ENCODE results near the gene STIMATE. TPM values are rescaled to one million over a fixed set of nuclear protein-coding genes. Genes with fewer than 3 reads are reported as not detected.
A peak's percentile ranks its signal among the peaks of the same experiment; 100 is the strongest.

Gene STIMATE
- total RNA-seq, 4 donors from 2014 or later = 15.0 to 22.1 (median 18.7) TPM

DNA sequence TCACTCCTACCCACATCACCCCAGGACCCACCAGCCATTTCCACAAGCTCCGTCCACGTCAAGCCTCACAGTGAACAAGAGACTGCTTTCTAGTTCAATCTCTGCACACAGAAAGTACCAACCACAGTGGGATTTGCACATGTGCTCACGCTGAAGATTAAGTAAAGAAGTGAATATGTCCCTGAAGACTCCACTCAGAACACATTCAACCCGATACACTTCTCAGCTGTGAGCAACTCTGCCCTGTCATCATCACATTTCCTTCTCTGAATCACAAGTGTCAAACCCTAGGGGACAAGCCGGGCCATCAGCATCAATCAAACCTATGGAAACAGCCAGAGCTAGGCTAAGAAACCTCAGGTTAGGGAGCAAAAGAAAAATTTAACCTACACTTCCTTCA lies 1.9 kb downstream of the STIMATE start:
- 72 to 73% methylated on average over 5 of the region's 5 CpGs for WGBS, 2 donors
- H3K36me3 ChIP-seq = no peaks in the 10 kb centered on the region
- no peaks in the 10 kb centered on the region for H3K27me3 ChIP-seq
- DNase-seq = no peak
- H3K4me1 ChIP-seq = peaks cover 40 to 53% of the 10 kb centered on the region in 2 donors
- TF ChIP-seq, protein P1, sequence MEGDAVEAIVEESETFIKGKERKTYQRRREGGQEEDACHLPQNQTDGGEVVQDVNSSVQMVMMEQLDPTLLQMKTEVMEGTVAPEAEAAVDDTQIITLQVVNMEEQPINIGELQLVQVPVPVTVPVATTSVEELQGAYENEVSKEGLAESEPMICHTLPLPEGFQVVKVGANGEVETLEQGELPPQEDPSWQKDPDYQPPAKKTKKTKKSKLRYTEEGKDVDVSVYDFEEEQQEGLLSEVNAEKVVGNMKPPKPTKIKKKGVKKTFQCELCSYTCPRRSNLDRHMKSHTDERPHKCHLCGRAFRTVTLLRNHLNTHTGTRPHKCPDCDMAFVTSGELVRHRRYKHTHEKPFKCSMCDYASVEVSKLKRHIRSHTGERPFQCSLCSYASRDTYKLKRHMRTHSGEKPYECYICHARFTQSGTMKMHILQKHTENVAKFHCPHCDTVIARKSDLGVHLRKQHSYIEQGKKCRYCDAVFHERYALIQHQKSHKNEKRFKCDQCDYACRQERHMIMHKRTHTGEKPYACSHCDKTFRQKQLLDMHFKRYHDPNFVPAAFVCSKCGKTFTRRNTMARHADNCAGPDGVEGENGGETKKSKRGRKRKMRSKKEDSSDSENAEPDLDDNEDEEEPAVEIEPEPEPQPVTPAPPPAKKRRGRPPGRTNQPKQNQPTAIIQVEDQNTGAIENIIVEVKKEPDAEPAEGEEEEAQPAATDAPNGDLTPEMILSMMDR (IDR thresholded peaks at IDR 0.05) = no peak
- TF ChIP-seq POLR2A (IDR thresholded peaks at IDR 0.05) = no peak
- intact Hi-C loops (cut with DNase I) = no loop called here
- no peak overlapping the region for H3K27ac ChIP-seq
- H3K9me3 ChIP-seq = no peaks in the 10 kb centered on the region
- no peak overlapping the region for H3K4me3 ChIP-seq (replicated peaks in 1 of 3)

DNA sequence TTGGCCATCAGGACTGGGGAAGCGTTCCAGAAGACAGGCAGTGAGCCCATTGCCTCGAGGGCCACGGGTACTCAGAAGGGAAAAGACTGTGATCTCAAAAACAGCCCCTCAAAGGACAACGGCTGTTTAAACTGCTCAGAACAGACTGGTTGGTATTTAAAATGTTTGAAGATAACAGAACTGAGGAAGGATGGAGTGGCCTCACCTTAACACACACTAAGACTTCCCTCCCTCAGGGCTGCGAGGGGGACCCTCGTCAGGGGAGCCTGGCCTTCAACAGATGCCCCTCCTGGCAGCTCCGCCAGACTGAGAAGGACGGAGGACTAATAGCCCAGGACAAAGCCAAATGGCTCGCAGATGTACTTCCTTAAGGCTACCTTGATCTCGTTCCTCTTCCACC lies 2.6 kb downstream of the STIMATE start:
- H3K4me3 ChIP-seq (replicated peaks in 1 of 3) = no peak overlapping the region
- no peaks in the 10 kb centered on the region for H3K36me3 ChIP-seq
- H3K4me1 ChIP-seq = peaks cover 40 to 53% of the 10 kb centered on the region in 2 donors
- TF ChIP-seq POLR2A (IDR thresholded peaks at IDR 0.05) = no peak
- TF ChIP-seq, protein P1 (IDR thresholded peaks at IDR 0.05) = no peak
- WGBS, 2 donors = 78 to 81% methylated on average over 10 of the region's 10 CpGs
- peak overlapping the region in 2 of 3 donors; percentile 1 to 27 for H3K27ac ChIP-seq
- H3K27me3 ChIP-seq = no peaks in the 10 kb centered on the region
- intact Hi-C loops (cut with DNase I) = no loop called here
- DNase-seq = no peak
- H3K9me3 ChIP-seq = no peaks in the 10 kb centered on the region

DNA sequence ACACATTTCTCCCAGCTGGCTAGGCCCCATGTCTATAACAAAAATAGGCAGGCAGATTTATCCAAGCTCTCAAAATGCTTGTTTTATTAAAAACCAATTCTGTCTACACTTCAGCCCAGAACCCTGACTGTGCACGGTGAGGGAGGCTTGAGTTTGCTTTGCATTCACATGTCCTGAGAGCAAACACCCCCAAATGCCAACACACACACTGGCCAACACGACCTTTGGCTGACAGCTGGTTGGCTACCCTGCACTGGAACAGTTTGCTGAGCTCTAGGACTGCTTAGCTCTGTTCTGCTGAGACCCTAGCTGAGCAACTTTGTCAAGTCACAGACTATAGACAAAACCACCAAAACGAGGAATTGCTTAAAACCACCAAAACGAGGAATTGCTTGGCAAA lies 3.6 kb downstream of the STIMATE start:
- H3K4me3 ChIP-seq (replicated peaks in 1 of 3) = no peak overlapping the region
- H3K36me3 ChIP-seq = no peaks in the 10 kb centered on the region
- peak overlapping the region; percentile 7 to 49 (median 11) for H3K27ac ChIP-seq
- intact Hi-C loops (cut with DNase I) = no loop called here
- TF ChIP-seq, protein P1 (IDR thresholded peaks at IDR 0.05) = no peak
- TF ChIP-seq POLR2A (IDR thresholded peaks at IDR 0.05) = no peak
- H3K4me1 ChIP-seq = peaks cover 40 to 53% of the 10 kb centered on the region in 2 donors
- H3K9me3 ChIP-seq = no peaks in the 10 kb centered on the region
- WGBS, 2 donors = 29 to 30% methylated on average over 4 of the region's 4 CpGs
- no peaks in the 10 kb centered on the region for H3K27me3 ChIP-seq
- DNase-seq = peak; percentile 26 to 33

GRCh38 chr3:52892625-52893311 lies 4.6 kb downstream of the STIMATE start:
- TF ChIP-seq POLR2A (IDR thresholded peaks at IDR 0.05) = no peak
- TF ChIP-seq, protein P1 (IDR thresholded peaks at IDR 0.05) = no peak
- Histone ChIP-seq H3K4me1 (peaks cover 40 to 50% of the 10 kb centered on the region in 2 donors), H3K36me3 (no peaks in the 10 kb centered on the region), H3K27ac (peak overlapping the region in 2 of 3 donors; percentile 49 to 60), H3K4me3 (replicated peaks in 1 of 3) (no peak overlapping the region), H3K9me3 (no peaks in the 10 kb centered on the region), H3K27me3 (no peaks in the 10 kb centered on the region)
- no peak for DNase-seq
- intact Hi-C loops (cut with DNase I) = no loop called here
- WGBS, 2 donors = 62 to 64% methylated on average over 8 of the region's 8 CpGs

DNA sequence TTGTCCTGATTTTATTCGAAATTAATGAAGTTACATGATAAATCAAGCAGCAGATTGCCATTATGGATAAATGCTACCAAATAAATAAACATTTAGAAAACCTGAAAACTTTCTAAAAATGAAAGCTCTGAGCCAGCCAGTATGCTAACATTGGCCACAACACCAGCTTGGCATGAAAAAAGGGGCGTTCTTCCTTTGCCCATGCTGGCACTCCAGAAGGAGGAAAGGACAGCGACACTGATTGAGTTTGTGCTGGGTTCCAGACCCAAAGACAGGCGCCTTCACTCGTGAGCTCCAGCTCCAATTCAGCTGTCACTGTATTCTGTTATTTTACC lies 5.1 kb downstream of the STIMATE start:
- no peak for DNase-seq
- WGBS, 2 donors = 76 to 83% methylated on average over 5 of the region's 5 CpGs
- Histone ChIP-seq H3K36me3 (no peaks in the 10 kb centered on the region), H3K4me1 (peaks cover 40 to 48% of the 10 kb centered on the region in 2 donors), H3K4me3 (replicated peaks in 1 of 3) (no peak overlapping the region), H3K9me3 (no peaks in the 10 kb centered on the region), H3K27ac (peak overlapping the region in 2 of 3 donors; percentile 49 to 60), H3K27me3 (no peaks in the 10 kb centered on the region)
- intact Hi-C loops (cut with DNase I) = no loop called here
- TF ChIP-seq, protein P1 (IDR thresholded peaks at IDR 0.05) = peak in 1 of 6 experiments; percentile 16
- TF ChIP-seq POLR2A (IDR thresholded peaks at IDR 0.05) = no peak
